ENCODE data around the gene CCDC88A.

- TF ChIP-seq CTCF (conservative IDR thresholded peaks at IDR 0.05 in 1 of 2, IDR thresholded peaks at IDR 0.05 in 1 of 2; ENCODE audit: extremely low read depth in 1 of 2, insufficient read depth in 1 of 2, low read depth in 1 of 2, low read length in 2 of 2) (no peak), EZH2 (IDR thresholded peaks at IDR 0.05; ENCODE audit: borderline replicate concordance, low read length) (no peak)
Observed at GRCh38 chr2:55327470-55328230, 92.0 kb downstream of the CCDC88A start.
